Adipocyte (in vitro differentiated cells): Measurements from ENCODE around the gene BICRAL.

Experiments
- DNase-seq: peaks from one replicate; pipeline ENCODE4 v3.0.0-alpha.2; 2015; ENCODE audit warnings: low read depth
- H3K27me3 ChIP-seq: replicated peaks from 2 replicates; pipeline ENCODE4 v1.7.0; 2013; ENCODE audit warnings: mild to moderate bottlenecking, low read length, moderate library complexity; ENCODE audit not compliant: control insufficient read depth, insufficient read depth
- H3K36me3 ChIP-seq: 2 replicates; pipeline ENCODE4 v1.7.0; 2013; ENCODE audit warnings: low read length, mild to moderate bottlenecking, moderate library complexity; ENCODE audit not compliant: control insufficient read depth, insufficient read depth, severe bottlenecking
- H3K4me1 ChIP-seq: 2 replicates; pipeline ENCODE4 v1.7.0; 2013; ENCODE audit warnings: mild to moderate bottlenecking, low read length, moderate library complexity; ENCODE audit not compliant: control insufficient read depth, insufficient read depth
- H3K4me3 ChIP-seq: 2 replicates; pipeline ENCODE4 v1.7.0; 2013; ENCODE audit warnings: mild to moderate bottlenecking, low read length, moderate library complexity
- H3K9ac ChIP-seq: 2 replicates; pipeline ENCODE4 v1.7.0; 2013; ENCODE audit warnings: mild to moderate bottlenecking, low read length, moderate library complexity
- H3K9me3 ChIP-seq: 2 replicates; pipeline ENCODE4 v1.7.0; 2013; ENCODE audit warnings: mild to moderate bottlenecking, low read length, moderate library complexity; ENCODE audit not compliant: control insufficient read depth

BICRAL gene

GRCh38 chr6:42783177-42783875 is 1.5 kb downstream of the BICRAL start:
- H3K27me3 ChIP-seq: no peaks in the 10 kb centered on the region
- H3K9me3 ChIP-seq: no peaks in the 10 kb centered on the region
- peak overlapping the region; percentile 99 for H3K4me3 ChIP-seq
- peak; percentile 83 for DNase-seq
- no peaks in the 10 kb centered on the region for H3K36me3 ChIP-seq
- H3K9ac ChIP-seq: peak overlapping the region; percentile 99
- peaks cover 28% of the 10 kb centered on the region for H3K4me1 ChIP-seq

GRCh38 chr6:42783876-42784642 is 2.2 kb downstream of the BICRAL start:
- peak overlapping the region; percentile 99 for H3K9ac ChIP-seq
- DNase-seq: peak; percentile 39
- H3K27me3 ChIP-seq: no peaks in the 10 kb centered on the region
- H3K4me1 ChIP-seq: peaks cover 33% of the 10 kb centered on the region
- no peaks in the 10 kb centered on the region for H3K36me3 ChIP-seq
- H3K9me3 ChIP-seq: no peaks in the 10 kb centered on the region
- H3K4me3 ChIP-seq: peak overlapping the region; percentile 99

- DNase-seq: no peak
- no peaks in the 10 kb centered on the region for H3K9me3 ChIP-seq
- peaks cover 36% of the 10 kb centered on the region for H3K4me1 ChIP-seq
- H3K27me3 ChIP-seq: no peaks in the 10 kb centered on the region
- peak overlapping the region; percentile 99 for H3K4me3 ChIP-seq
- H3K9ac ChIP-seq: peak overlapping the region; percentile 99
- no peaks in the 10 kb centered on the region for H3K36me3 ChIP-seq
Measured at GRCh38 chr6:42784717-42785498, 3.1 kb downstream of the BICRAL start.

GRCh38 chr6:42786525-42786985 is 4.7 kb downstream of the BICRAL start:
- peak overlapping the region; percentile 99 for H3K4me3 ChIP-seq
- no peak overlapping the region for H3K9ac ChIP-seq
- no peaks in the 10 kb centered on the region for H3K9me3 ChIP-seq
- no peaks in the 10 kb centered on the region for H3K27me3 ChIP-seq
- no peak for DNase-seq
- H3K4me1 ChIP-seq: peaks cover 40% of the 10 kb centered on the region
- no peaks in the 10 kb centered on the region for H3K36me3 ChIP-seq

GRCh38 chr6:42787063-42787472 is 5.2 kb downstream of the BICRAL start:
- no peaks in the 10 kb centered on the region for H3K36me3 ChIP-seq
- no peak for DNase-seq
- H3K4me3 ChIP-seq: no peak overlapping the region
- no peaks in the 10 kb centered on the region for H3K9me3 ChIP-seq
- peaks cover 45% of the 10 kb centered on the region for H3K4me1 ChIP-seq
- no peaks in the 10 kb centered on the region for H3K27me3 ChIP-seq
- no peak overlapping the region for H3K9ac ChIP-seq

- Histone ChIP-seq H3K9me3 (no peaks in the 10 kb centered on the region), H3K4me3 (no peak overlapping the region), H3K9ac (no peak overlapping the region), H3K27me3 (no peaks in the 10 kb centered on the region), H3K4me1 (peaks cover 47% of the 10 kb centered on the region), H3K36me3 (no peaks in the 10 kb centered on the region)
- DNase-seq: no peak
Measured at GRCh38 chr6:42788671-42789070, 6.8 kb downstream of the BICRAL start.

GRCh38 chr6:42790549-42791181 is 8.8 kb downstream of the BICRAL start:
- DNase-seq: no peak
- H3K9me3 ChIP-seq: no peaks in the 10 kb centered on the region
- no peaks in the 10 kb centered on the region for H3K27me3 ChIP-seq
- H3K36me3 ChIP-seq: no peaks in the 10 kb centered on the region
- peak overlapping the region; percentile 15 for H3K9ac ChIP-seq
- H3K4me1 ChIP-seq: peaks cover 36% of the 10 kb centered on the region
- H3K4me3 ChIP-seq: no peak overlapping the region

GRCh38 chr6:42791706-42792320 is 10.0 kb downstream of the BICRAL start:
- Histone ChIP-seq H3K4me3 (no peak overlapping the region), H3K27me3 (no peaks in the 10 kb centered on the region), H3K9ac (no peak overlapping the region), H3K36me3 (no peaks in the 10 kb centered on the region), H3K9me3 (no peaks in the 10 kb centered on the region), H3K4me1 (peaks cover 27% of the 10 kb centered on the region)
- DNase-seq: no peak

GRCh38 chr6:42795651-42796050 is 13.8 kb downstream of the BICRAL start:
- no peak for DNase-seq

GRCh38 chr6:42796171-42796570 is 14.3 kb downstream of the BICRAL start:
- Histone ChIP-seq H3K9me3 (no peaks in the 10 kb centered on the region), H3K4me1 (peaks cover 25% of the 10 kb centered on the region), H3K4me3 (no peak overlapping the region), H3K9ac (no peak overlapping the region), H3K27me3 (no peaks in the 10 kb centered on the region), H3K36me3 (no peaks in the 10 kb centered on the region)
- no peak for DNase-seq

More at GRCh38 chr6:42795651-42796050, 13.8 kb downstream of the BICRAL start:
- Histone ChIP-seq H3K27me3 (no peaks in the 10 kb centered on the region), H3K9ac (no peak overlapping the region), H3K36me3 (no peaks in the 10 kb centered on the region), H3K9me3 (no peaks in the 10 kb centered on the region), H3K4me3 (no peak overlapping the region), H3K4me1 (peaks cover 23% of the 10 kb centered on the region)
